ENCODE data around the gene TRPC1. TPM values are rescaled to one million over a fixed set of nuclear protein-coding genes. Genes with fewer than 3 reads are reported as not detected.

Gene TRPC1
- total and polyA plus RNA-seq, 8 donors = 0.57 to 5.0 (median 1.5) TPM

DNA sequence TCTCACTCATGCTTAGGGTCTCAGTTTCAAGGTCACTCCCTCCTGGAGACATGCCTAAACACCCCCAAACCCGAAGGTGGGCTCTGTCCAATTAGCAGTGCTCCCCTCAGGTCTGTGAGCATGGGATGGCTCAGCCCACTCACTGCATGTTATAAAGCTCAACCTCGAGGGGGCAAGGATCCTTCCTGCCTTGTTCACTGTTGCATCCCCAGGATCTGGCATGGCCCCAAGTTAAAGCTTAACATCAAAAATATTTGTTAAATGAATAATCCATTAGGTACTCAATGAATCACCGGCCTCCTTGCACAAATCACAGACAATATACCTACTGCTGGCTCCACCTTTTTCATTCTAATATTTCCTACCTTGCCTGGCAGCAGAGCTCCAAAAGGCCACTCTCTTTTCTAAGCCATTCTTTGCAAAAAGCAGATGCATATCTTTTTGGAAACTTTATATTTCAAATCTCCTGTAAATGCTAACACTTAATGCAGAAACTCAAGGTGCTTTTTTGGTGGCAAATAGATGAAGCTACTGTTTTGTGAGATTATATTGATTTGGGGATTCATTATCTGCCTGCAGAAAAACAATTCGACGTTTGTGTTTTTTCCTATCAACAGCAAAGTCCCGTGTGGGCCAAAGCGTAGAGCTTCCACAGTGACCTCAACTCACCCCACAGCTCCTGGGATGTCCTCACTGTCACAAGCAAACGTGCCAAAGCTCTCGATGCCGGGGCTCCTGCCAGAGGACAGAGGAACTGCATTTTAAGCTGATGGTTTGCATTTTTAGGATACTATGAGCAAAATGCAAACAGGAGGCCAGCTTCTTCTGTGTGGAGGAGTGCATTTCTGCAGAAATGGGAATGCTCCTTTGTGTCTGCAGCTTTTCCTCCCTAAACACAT is 129.7 kb downstream of the TRPC1 start:
- 24 to 26% methylated on average over 10 of the region's 10 CpGs for WGBS, 2 donors
- TF ChIP-seq CTCF (IDR thresholded peaks at IDR 0.05) = no peak
- Histone ChIP-seq H3K4me3 (no peak overlapping the region), H3K4me1 (peaks cover 0 to 3% (median 0%) of the 10 kb centered on the region in 3 donors), H3K27me3 (no peaks in the 10 kb centered on the region), H3K36me3 (no peaks in the 10 kb centered on the region), H3K27ac (no peak overlapping the region), H3K9me3 (no peaks in the 10 kb centered on the region)
- DNase-seq = peak in 1 of 6 donors; percentile 20
- peak in 3 of 4 donors; percentile 4 to 17 (median 14) for ATAC-seq
- FAIRE-seq = no peak
- intact Hi-C loops (cut with DNase I) = no loop called here

GRCh38 chr3:142857056-142857455 is 133.2 kb downstream of the TRPC1 start:
- 17 to 20% methylated on average over 6 of the region's 6 CpGs for WGBS, 2 donors
- FAIRE-seq = no peak

More at GRCh38 chr3:142857056-142857455, 133.2 kb downstream of the TRPC1 start:
- no peaks in the 10 kb centered on the region for H3K36me3 ChIP-seq
- no peaks in the 10 kb centered on the region for H3K27me3 ChIP-seq
- H3K27ac ChIP-seq = no peak overlapping the region
- peak; percentile 96 to 100 (median 98) for ATAC-seq
- DNase-seq = peak; percentile 71 to 86 (median 75)
- peaks cover 0 to 3% (median 0%) of the 10 kb centered on the region in 3 donors for H3K4me1 ChIP-seq
- no peaks in the 10 kb centered on the region for H3K9me3 ChIP-seq
- TF ChIP-seq CTCF (IDR thresholded peaks at IDR 0.05) = peak in 3 of 4 donors; percentile 19 to 47 (median 27)
- intact Hi-C loops (cut with DNase I) = no loop called here
- no peak overlapping the region for H3K4me3 ChIP-seq

Other genes with a start within 250 kb of the TRPC1 start
- gene ATR, start 145.3 kb upstream of the TRPC1 start, total RNA-seq = 10 to 100 TPM in 2 of 6 donors, 1 to 10 TPM in 4; 8.2 to 16.6 (median 9.6) TPM
- gene ATR, start 145.3 kb upstream of the TRPC1 start, polyA plus RNA-seq = 10 to 100 TPM; 12.6 to 15.4 TPM
- 10 to 100 TPM in 3 of 6 donors, 1 to 10 TPM in 3; 7.6 to 23.6 (median 11.4) TPM for gene PLS1, start 127.6 kb upstream of the TRPC1 start, total RNA-seq
- gene PLS1, start 127.6 kb upstream of the TRPC1 start, polyA plus RNA-seq = 10 to 100 TPM in 1 of 2 donors, 1 to 10 TPM in 1; 3.0 to 10.6 TPM
- 1 to 10 TPM in 2 of 6 donors, under 1 TPM in 4; 0.23 to 2.3 (median 0.61) TPM for gene PCOLCE2, start 165.0 kb downstream of the TRPC1 start, total RNA-seq
- 1 to 10 TPM in 1 of 2 donors, under 1 TPM in 1; 0.68 to 2.5 TPM for gene PCOLCE2, start 165.0 kb downstream of the TRPC1 start, polyA plus RNA-seq
- under 1 TPM in 1 of 6 donors, not detected in 5; 0.13 TPM for gene PAQR9, start 239.6 kb downstream of the TRPC1 start, total RNA-seq
- gene PAQR9, start 239.6 kb downstream of the TRPC1 start, polyA plus RNA-seq = not detected

Data from pancreas (tissue), 10 donors.